Activated CD8-positive, alpha-beta memory T cell treated with anti-CD3 and anti-CD28 coated beads, Interleukin-2, amount 50 U/mL, for 48 hours (primary cell): Measurements from ENCODE around the gene SPATS2.
"Not testable (repeated sequence)": the region's sequence is repeated elsewhere in the genome, so short reads cannot be mapped to it uniquely, and the experiment has no call there.

Source experiments
- DNase-seq: peaks from one replicate; pipeline ENCODE4 v3.0.0-alpha.2; 2020

SPATS2 gene

GRCh38 chr12:49414364-49414763 lies 47.1 kb downstream of the SPATS2 start:
- no peak for DNase-seq

DNA sequence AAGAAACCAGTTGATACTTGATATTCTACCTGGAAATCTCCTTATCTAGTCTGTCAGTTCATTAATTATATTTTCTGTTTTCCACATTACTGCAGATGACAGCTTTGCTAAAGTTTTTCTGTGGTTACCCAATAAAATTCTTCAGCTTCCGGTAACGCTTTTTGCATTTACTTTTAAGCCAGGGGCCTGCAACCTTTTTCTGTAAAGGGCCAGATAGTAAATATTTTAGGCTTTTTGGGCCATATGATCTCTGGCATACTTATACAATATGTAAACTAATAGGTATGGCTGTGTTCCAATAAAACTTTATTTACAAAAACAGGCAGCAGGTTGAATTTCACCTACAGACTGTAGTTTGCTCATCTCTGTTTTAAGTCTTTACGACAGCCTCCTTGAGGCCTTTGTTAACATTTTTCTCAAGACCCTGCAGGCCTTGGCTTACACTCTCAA lies 48.3 kb downstream of the SPATS2 start:
- DNase-seq = no peak

GRCh38 chr12:49416892-49417291 lies 49.6 kb downstream of the SPATS2 start:
- DNase-seq = no peak

- no peak for DNase-seq
Measured at GRCh38 chr12:49417558-49417957, 50.3 kb downstream of the SPATS2 start.

DNA sequence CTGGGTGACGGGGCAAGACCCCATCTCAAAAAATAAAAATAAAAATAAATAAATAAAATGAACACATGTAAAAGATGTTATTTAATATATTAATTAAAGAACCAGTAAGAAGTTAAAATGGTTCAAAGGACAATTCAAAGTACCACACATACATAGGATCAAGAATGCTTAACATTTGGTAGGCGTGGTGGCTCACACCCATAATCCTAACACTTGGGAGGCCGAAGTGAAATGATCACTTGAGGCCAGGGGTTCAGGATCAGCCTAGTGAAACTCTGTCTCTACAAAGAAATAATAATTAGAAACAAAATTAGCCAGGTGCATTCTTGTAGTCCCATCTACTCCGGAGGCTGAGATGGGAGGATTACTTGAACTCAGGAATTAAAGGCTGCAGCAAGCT lies 53.3 kb downstream of the SPATS2 start:
- no peak for DNase-seq

DNA sequence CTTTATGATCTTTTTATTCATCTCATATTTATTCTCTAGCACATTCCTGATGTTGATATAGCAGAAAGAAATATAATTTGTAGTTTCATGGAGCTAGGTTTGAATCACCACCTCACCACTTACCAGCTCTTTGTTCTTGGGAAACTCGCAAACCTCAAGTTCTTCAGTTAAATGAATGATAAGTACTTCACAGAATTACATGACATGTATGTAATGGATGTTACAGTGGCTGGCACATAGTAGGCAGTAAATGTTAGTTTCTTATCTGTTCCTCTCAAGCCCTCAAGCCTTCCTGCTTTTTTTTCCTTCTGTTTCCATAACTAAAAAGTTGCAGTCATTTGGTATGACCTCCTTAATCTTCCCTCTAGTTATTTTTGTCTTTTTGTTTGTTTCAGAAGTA lies 54.9 kb downstream of the SPATS2 start:
- DNase-seq = no peak

DNA sequence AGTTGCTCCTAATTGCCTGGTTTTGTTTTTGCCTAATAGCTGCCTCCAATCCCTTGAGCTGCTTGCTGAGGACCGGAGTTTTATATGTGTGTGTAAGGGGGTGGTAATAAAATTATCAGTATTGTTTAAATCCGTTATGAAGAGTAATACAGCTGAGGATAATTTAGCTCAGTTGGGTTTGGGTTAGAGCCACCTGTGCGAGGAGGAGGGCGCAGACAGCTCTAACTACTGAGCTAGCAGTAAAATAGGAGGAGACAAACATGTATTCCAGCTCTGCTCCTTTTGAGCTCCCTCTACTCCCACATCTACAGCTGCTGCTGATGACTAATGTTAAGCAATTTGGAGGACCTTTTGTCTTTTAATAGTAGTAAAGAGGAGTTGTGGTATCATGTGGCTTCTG lies 61.5 kb downstream of the SPATS2 start:
- no peak for DNase-seq

GRCh38 chr12:49432616-49433015 lies 65.4 kb downstream of the SPATS2 start:
- no peak for DNase-seq

DNA sequence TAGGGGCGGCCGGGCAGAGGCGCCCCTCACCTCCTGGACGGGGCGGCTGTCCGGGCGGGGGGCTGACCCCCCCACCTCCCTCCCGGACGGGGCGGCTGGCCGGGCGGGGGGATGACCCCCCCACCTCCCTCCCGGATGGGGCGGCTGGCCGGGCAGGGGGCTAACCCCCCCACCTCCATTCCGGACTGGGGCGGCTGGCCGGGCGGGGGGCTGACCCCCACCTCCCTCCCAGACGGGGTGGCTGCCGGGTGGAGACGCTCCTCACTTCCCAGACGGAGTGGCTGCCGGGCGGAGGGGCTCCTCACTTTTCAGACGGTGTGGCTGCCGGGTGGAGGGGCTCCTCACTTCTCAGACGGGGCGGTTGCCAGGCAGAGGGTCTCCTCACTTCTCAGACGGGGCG lies 69.5 kb downstream of the SPATS2 start:
- DNase-seq = not testable (repeated sequence)

DNA sequence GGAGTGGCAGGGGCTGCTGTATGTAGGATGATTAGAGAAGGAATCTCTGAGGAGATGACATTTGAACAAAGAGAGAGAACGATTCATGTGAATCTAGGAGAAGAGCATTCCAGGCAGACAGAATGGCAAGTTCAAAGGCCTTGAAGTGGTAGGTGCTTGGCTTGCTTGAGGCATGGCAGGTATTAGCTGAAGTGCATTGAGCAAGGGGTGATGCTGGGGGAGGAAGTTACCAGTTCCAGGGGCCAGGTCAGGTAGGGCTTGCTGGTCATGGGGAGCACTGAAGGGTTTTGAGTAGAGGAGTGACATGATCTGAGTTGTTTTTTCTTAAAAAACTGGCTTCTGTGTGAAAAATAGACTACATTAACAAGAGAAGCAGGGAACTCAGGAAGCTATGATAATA lies 71.8 kb downstream of the SPATS2 start:
- DNase-seq = no peak

DNA sequence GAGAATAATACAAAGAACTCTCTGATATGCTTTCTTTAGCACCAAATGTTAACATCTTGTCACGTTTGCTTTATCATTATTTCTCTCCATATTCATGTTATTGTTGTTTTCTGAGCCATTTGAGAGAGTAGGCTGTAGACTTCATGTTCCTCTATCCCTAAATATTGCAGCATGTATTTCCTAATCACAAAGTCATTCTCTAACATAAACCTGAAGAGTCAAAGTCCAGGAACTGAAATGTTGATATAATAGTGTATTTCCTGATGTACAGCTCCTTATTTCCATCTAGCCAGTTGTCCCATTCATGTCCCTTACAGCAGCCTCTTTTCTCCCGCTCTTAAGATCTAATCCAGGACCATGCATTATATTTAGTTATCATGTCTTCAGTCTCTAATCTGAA lies 72.8 kb downstream of the SPATS2 start:
- DNase-seq = no peak

- no peak for DNase-seq
Measured at GRCh38 chr12:49442915-49443314, 75.7 kb downstream of the SPATS2 start.

- no peak for DNase-seq
Measured at GRCh38 chr12:49446571-49446970, 79.3 kb downstream of the SPATS2 start.

DNA sequence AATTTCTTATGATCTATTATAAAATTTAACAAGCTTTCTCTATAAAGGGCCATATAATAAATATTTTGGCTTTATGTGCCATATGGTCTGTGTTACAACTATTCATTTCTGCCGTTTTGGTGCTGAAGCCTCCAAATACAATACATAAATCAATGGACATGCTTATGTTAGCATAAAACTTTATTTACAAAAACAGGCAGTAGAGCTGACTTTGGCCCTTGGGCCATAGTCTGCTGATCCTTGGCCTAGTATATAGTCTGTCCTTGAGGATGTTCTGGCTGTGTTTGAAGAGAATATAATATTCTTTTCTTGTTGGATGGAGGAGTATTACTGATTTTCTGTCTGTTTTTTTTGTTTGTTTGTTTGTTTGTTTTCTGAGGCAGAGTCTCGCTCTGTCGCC lies 81.6 kb downstream of the SPATS2 start:
- DNase-seq = no peak

GRCh38 chr12:49451468-49452259 lies 84.4 kb downstream of the SPATS2 start:
- DNase-seq = no peak

DNA sequence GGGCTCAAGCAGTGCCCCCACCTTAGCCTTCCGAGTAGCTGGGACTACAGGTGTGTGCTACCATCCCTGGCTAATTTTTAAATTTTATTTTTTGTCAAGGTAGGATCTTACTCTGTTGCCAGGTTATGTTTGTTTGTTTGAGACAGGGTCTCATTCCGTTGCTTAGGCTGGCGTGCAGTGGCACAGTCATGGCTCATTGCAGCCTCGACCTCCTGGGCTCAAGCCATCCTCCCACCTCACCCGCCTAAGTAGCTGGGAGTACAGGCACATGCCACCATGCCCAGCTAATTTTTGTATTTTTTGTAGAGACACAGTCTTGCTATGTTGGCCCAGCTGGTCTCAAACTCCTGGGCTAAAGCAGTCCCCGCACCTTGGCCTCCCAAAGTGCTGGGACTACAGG lies 88.2 kb downstream of the SPATS2 start:
- DNase-seq = no peak

GRCh38 chr12:49456131-49456679 lies 88.9 kb downstream of the SPATS2 start:
- DNase-seq = no peak

DNA sequence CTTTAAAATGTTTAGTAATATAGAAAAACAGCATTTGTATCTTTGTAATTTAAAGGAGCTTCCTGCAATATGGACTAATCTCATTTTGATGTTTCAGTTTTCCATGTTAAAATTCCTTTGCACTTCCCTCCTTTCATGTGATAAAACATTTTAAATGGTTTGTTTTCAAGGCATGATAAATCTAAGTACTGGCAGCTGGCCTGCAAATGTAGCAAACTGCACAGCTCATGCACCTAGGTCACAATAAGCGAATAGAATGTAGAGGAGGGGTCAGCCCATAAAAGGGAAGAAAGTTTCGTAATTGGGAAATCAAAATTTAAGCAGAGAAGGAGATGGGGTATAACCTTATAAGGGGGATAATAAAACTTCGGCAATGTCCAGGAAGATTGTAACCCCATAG lies 91.6 kb downstream of the SPATS2 start:
- no peak for DNase-seq

GRCh38 chr12:49461221-49461620 lies 94.0 kb downstream of the SPATS2 start:
- DNase-seq = no peak

GRCh38 chr12:49462083-49462744 lies 95.0 kb downstream of the SPATS2 start:
- DNase-seq = no peak

DNA sequence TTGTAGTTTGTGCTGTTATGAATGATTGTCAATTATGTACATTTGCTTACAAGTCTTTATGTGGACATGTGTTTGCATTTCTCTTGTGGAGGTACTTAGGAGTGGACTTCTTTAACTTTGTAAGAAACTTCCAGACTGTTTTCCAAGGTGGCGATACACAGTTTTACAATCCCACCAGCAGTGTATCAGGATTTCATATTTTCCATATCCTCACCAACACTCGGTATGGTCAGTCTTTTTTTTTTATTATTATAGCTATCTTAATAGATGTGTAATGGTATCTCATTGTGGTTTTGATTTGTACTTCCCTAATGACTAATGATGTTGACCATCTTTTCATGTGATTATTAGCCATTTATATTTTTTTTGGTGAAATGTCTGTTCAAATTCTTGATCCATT lies 97.9 kb downstream of the SPATS2 start:
- DNase-seq = no peak

DNA sequence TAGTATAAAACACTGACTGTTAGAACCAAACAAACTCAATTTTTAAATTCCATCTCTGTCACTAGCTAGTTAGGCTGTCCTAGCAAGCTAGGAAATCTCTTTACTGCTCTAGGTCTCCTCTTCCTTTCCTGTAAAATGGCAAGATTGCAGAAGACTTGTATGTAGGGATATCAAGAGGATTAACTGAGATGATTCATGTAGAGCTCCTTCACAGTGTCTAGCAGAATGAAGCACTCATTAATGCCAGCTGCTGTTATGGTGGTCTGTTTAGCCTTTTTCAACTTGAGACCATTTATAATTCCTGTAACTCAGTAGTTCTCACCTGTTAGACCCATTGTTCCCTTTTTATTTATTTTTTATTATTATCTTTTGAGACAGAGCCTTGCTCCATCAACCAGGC lies 103.7 kb downstream of the SPATS2 start:
- DNase-seq = no peak

DNA sequence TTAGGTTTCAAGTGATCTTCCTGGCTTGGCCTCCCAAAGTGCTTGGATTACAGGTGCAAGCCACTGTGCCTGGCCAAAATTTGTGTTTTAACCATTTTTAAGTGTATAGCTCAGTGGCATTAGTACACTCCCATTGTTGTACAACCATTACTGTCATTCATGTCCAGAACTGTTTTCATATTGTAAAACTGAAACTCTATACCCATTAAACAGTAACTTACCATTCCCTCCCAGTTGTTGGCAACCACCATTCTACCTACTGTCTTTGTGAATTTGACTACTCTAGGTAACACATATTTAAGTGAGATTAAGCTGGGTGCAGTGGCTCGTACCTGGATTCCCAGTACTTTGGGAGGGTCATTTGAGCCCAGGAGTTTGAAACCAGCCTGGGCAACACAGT lies 104.3 kb downstream of the SPATS2 start:
- DNase-seq = no peak

GRCh38 chr12:49476091-49476490 lies 108.8 kb downstream of the SPATS2 start:
- no peak for DNase-seq
